HUES6 (cell line): Measurements from ENCODE around the gene FOXO3B.
A peak's percentile ranks its signal among the peaks of the same experiment; 100 is the strongest.
"Not testable (repeated sequence)": the region's sequence is repeated elsewhere in the genome, so short reads cannot be mapped to it uniquely, and the experiment has no call there.

Source experiments
- H3K27ac ChIP-seq: 2 replicates; pipeline ENCODE4 v1.7.0; 2013; ENCODE audit warnings: low read depth, mild to moderate bottlenecking, low read length, inconsistent platforms
- H3K27me3 ChIP-seq: 2 replicates; pipeline ENCODE4 v1.6.1; 2013; ENCODE audit warnings: low read length; ENCODE audit not compliant: control insufficient read depth, insufficient read depth
- H3K36me3 ChIP-seq: 2 replicates; pipeline ENCODE4 v1.6.1; 2013; ENCODE audit warnings: low read length; ENCODE audit not compliant: control insufficient read depth, insufficient read depth
- H3K4me1 ChIP-seq: 2 replicates; pipeline ENCODE4 v1.6.1; 2013; ENCODE audit warnings: low read length; ENCODE audit not compliant: control insufficient read depth, insufficient read depth
- H3K4me3 ChIP-seq: 2 replicates; pipeline ENCODE4 v1.5.1; 2013; ENCODE audit warnings: low read depth, low read length
- H3K9ac ChIP-seq: one replicate; pipeline ENCODE4 v1.6.1; 2013; ENCODE audit warnings: mild to moderate bottlenecking, low read length
- H3K9me3 ChIP-seq: 2 replicates; pipeline ENCODE4 v1.6.1; 2013; ENCODE audit warnings: low read depth, low read length; ENCODE audit not compliant: control insufficient read depth, insufficient read depth

Gene FOXO3B

DNA sequence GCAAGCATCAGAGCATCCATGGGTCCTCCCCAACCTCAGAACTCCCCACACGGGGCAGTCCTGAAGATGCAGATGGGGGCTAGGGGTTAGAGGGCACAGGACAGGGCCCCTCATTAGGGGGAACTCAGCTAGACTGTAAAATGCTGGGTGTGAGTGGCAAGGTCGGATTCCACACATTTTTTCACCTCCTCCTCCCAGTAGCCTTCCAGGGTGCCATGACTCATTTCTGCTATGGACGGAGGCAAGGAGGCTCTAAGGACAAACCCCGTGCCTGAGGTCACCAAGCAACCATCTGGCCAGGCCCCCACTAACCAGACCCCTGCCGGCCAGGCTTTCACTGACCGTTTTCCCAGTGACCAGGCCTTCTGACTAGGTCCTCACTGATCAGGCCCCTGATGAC, 39.0 kb downstream of the FOXO3B start:
- H3K4me3 ChIP-seq, H3K36me3 ChIP-seq, H3K9me3 ChIP-seq, H3K27ac ChIP-seq, H3K9ac ChIP-seq, H3K27me3 ChIP-seq, H3K4me1 ChIP-seq: not testable (repeated sequence)

DNA sequence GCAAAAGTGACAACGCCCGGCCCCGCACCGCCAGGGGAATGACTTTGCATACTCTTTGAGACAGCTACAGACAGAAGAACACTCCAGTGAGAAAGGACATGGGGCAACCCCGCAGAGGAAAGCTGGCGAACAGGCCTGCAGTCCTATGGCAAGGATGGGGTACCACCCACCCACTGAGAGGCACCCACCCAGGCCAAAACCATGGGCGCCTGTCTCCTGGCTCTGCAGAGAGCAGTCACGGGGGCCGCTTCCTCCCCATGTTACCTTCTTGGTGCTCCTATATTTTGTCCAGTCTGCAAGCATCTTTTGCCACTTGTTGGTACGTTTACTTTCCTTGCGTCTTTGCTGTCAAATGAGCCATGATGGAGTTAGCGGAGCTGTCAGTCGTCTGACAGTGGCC, 43.8 kb downstream of the FOXO3B start:
- H3K36me3 ChIP-seq, H3K27me3 ChIP-seq, H3K4me3 ChIP-seq, H3K4me1 ChIP-seq, H3K9me3 ChIP-seq, H3K9ac ChIP-seq, H3K27ac ChIP-seq: not testable (repeated sequence)

DNA sequence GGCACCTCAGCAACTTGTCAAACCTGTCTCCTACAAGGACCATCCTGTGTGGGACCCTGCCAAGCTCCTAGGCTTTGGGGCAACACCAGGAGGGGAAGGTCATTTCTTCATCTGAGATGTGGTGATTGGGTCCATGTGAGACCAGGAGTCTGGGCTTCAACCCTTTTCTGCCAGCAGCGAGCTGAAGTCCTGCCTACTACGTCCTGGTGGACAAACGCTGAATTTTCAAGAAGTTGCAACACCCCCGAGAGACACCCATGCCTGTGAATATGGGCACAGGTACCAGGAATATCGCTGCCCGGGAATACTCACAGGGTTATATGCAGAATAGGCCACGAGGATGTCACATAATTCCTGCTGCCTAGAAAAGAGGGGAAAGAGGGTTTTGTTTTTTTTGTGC, 45.9 kb downstream of the FOXO3B start:
- H3K4me1 ChIP-seq, H3K27ac ChIP-seq, H3K36me3 ChIP-seq, H3K9ac ChIP-seq, H3K4me3 ChIP-seq, H3K9me3 ChIP-seq, H3K27me3 ChIP-seq: not testable (repeated sequence)

DNA sequence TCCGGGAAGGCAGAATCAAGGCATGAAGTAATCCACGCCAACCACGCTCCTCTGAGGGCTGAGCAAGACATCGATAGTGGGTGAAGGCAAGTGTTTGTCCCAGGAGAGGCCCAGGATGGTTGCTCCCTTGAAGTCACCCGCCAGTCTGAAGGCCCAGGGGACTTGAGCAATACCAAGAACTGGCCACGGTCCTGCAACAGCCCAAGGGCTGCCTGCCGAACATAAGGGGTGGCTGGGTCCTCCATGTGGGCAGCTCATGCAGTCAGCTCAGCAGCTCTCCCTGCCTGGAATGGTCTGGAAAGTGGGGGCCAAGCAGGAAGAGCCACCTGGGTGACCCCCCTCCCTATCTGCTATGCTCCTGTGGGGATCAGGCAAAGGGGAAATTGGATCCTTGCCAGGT, 46.3 kb downstream of the FOXO3B start:
- H3K9ac ChIP-seq, H3K36me3 ChIP-seq, H3K4me1 ChIP-seq, H3K9me3 ChIP-seq, H3K27me3 ChIP-seq, H3K4me3 ChIP-seq, H3K27ac ChIP-seq: not testable (repeated sequence)

DNA sequence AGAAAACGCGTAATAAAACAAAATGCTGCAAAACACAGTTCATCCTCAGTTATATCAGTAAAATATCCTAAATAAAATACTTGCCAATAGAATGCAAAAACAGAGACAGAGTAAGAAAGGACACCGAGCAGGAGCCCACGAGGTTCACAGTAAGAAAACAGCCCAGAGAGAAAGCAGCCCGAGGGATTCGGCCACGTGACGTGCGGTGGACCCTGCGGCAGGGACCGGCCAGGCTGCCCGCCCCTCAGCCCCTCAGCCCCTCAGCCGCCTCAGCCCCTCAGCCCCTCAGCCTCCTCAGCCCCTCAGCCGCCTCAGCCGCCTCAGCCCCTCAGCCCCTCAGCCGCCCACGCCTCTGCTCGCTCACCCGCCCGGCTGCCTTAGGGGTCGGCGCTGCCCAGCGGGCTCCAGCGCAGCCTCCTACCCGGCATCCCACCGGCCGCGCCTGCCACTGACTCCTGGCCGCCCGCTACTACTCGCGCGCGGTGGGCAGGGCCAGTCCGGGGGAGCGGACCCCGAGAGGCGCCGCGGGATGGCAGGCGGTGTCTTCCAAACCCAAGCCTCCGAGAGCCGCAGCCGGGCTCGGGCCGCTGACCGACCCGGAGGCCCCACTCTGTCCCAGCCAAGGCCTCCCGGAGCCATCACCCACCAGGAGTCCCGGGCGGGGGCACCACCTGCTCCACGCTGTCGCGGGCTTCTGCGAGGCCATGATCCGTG, 47.4 kb downstream of the FOXO3B start:
- H3K9me3 ChIP-seq, H3K27me3 ChIP-seq, H3K4me1 ChIP-seq, H3K36me3 ChIP-seq, H3K27ac ChIP-seq, H3K9ac ChIP-seq: not testable (repeated sequence)
- H3K4me3 ChIP-seq: peak overlapping the region; percentile 43; the same call in 1 of the 2 replicates
